ENCODE measurements around the gene FRMPD2. TPM values are rescaled to one million over a fixed set of nuclear protein-coding genes. Genes with fewer than 3 reads are reported as not detected.

FRMPD2 gene
- total RNA-seq, 4 donors from 2014 or later = not detected

- no peak overlapping the region for H3K4me3 ChIP-seq
- 76% methylated on average over 9 of the region's 9 CpGs for WGBS
- no peaks in the 10 kb centered on the region for H3K27me3 ChIP-seq
- no peaks in the 10 kb centered on the region for H3K36me3 ChIP-seq
- no peak for TF ChIP-seq POLR2AphosphoS5 (IDR thresholded peaks at IDR 0.05)
- no peak for TF ChIP-seq POLR2A (IDR thresholded peaks at IDR 0.05; ENCODE audit: low read depth)
- no peak for TF ChIP-seq EP300 (IDR thresholded peaks at IDR 0.05)
- TF ChIP-seq CTCF (IDR thresholded peaks at IDR 0.05) = no peak
- DNase-seq (ENCODE audit: extremely low spot score) = no peak
- no peaks in the 10 kb centered on the region for H3K9me3 ChIP-seq
- no peaks in the 10 kb centered on the region for H3K4me1 ChIP-seq
- no peak overlapping the region for H3K27ac ChIP-seq (replicated peaks in 1 of 4)
- intact Hi-C loops (cut with DNase I) = no loop called here
Measured at GRCh38 chr10:48199580-48200377, 74.7 kb downstream of the FRMPD2 start.

GRCh38 chr10:48197236-48197899 lies 77.1 kb downstream of the FRMPD2 start:
- intact Hi-C loops (cut with DNase I) = no loop called here
- Histone ChIP-seq H3K4me3 (no peak overlapping the region), H3K27me3 (no peaks in the 10 kb centered on the region), H3K9me3 (no peaks in the 10 kb centered on the region), H3K36me3 (no peaks in the 10 kb centered on the region), H3K4me1 (no peaks in the 10 kb centered on the region), H3K27ac (replicated peaks in 1 of 4) (no peak overlapping the region)
- DNase-seq (ENCODE audit: extremely low spot score) = peak; percentile 86
- 85% methylated on average over 6 of the region's 6 CpGs for WGBS
- TF ChIP-seq POLR2A (IDR thresholded peaks at IDR 0.05; ENCODE audit: low read depth) (no peak), CTCF (IDR thresholded peaks at IDR 0.05) (no peak), POLR2AphosphoS5 (IDR thresholded peaks at IDR 0.05) (no peak), EP300 (IDR thresholded peaks at IDR 0.05) (no peak)

GRCh38 chr10:48195803-48196202 lies 78.7 kb downstream of the FRMPD2 start:
- TF ChIP-seq EP300 (IDR thresholded peaks at IDR 0.05) = no peak
- H3K27ac ChIP-seq (replicated peaks in 1 of 4) = no peak overlapping the region
- 81% methylated on average over 2 of the region's 2 CpGs for WGBS
- no peak overlapping the region for H3K4me3 ChIP-seq
- H3K27me3 ChIP-seq = no peaks in the 10 kb centered on the region
- no peak for DNase-seq (ENCODE audit: extremely low spot score)
- H3K36me3 ChIP-seq = no peaks in the 10 kb centered on the region
- intact Hi-C loops (cut with DNase I) = no loop called here
- H3K4me1 ChIP-seq = no peaks in the 10 kb centered on the region
- no peaks in the 10 kb centered on the region for H3K9me3 ChIP-seq

GRCh38 chr10:48194830-48195229 lies 79.7 kb downstream of the FRMPD2 start:
- Histone ChIP-seq H3K27me3 (no peaks in the 10 kb centered on the region), H3K4me3 (no peak overlapping the region), H3K36me3 (no peaks in the 10 kb centered on the region), H3K27ac (replicated peaks in 1 of 4) (no peak overlapping the region), H3K9me3 (no peaks in the 10 kb centered on the region), H3K4me1 (no peaks in the 10 kb centered on the region)
- 79% methylated on average over 1 of the region's 1 CpG for WGBS
- TF ChIP-seq CTCF (IDR thresholded peaks at IDR 0.05) = no peak
- no peak for TF ChIP-seq POLR2AphosphoS5 (IDR thresholded peaks at IDR 0.05)
- TF ChIP-seq EP300 (IDR thresholded peaks at IDR 0.05) = no peak
- TF ChIP-seq POLR2A (IDR thresholded peaks at IDR 0.05; ENCODE audit: low read depth) = no peak
- intact Hi-C loops (cut with DNase I) = no loop called here
- no peak for DNase-seq (ENCODE audit: extremely low spot score)

- TF ChIP-seq POLR2A (IDR thresholded peaks at IDR 0.05; ENCODE audit: low read depth) (no peak), EP300 (IDR thresholded peaks at IDR 0.05) (no peak), CTCF (IDR thresholded peaks at IDR 0.05) (no peak), POLR2AphosphoS5 (IDR thresholded peaks at IDR 0.05) (no peak)
- H3K36me3 ChIP-seq = no peaks in the 10 kb centered on the region
- no peak overlapping the region for H3K4me3 ChIP-seq
- DNase-seq (ENCODE audit: extremely low spot score) = no peak
- WGBS = 83% methylated on average over 2 of the region's 2 CpGs
- H3K9me3 ChIP-seq = no peaks in the 10 kb centered on the region
- H3K4me1 ChIP-seq = no peaks in the 10 kb centered on the region
- no peak overlapping the region for H3K27ac ChIP-seq (replicated peaks in 1 of 4)
- intact Hi-C loops (cut with DNase I) = no loop called here
- H3K27me3 ChIP-seq = no peaks in the 10 kb centered on the region
Measured at GRCh38 chr10:48193556-48193955, 80.9 kb downstream of the FRMPD2 start.
